Loucy (cell line): ENCODE measurements around the gene RRAGA.

Source experiments
- H2AFZ ChIP-seq: fragments of 200-600 bp; sonication (generic); 2 replicates; pipeline ENCODE4 v1.6.0; 2016; ENCODE audit warnings: antibody characterized with exemption, mild to moderate bottlenecking, low read length, moderate library complexity
- H3F3A ChIP-seq: fragments of 200-600 bp; 2 replicates; pipeline ENCODE4 v1.6.0; 2016; ENCODE audit warnings: antibody characterized with exemption, low read depth, mild to moderate bottlenecking
- H3K27me3 ChIP-seq: fragments of 200-600 bp; sonication (generic); 2 replicates; pipeline ENCODE4 v1.6.1; 2014; ENCODE audit warnings: low read length, mild to moderate bottlenecking; ENCODE audit not compliant: insufficient read depth, poor library complexity, severe bottlenecking
- H3K36me3 ChIP-seq: fragments of 200-600 bp; sonication (generic); 2 replicates; pipeline ENCODE4 v1.6.1; 2016; ENCODE audit warnings: low read length; ENCODE audit not compliant: insufficient read depth
- H3K4me1 ChIP-seq: fragments of 200-600 bp; sonication (generic); 2 replicates; pipeline ENCODE4 v1.5.1; 2014; ENCODE audit warnings: low read length, mild to moderate bottlenecking; ENCODE audit not compliant: insufficient read depth, poor library complexity, severe bottlenecking
- H3K4me2 ChIP-seq: fragments of 200-600 bp; sonication (generic); 2 replicates; pipeline ENCODE4 v1.6.0; 2014; ENCODE audit warnings: antibody characterized with exemption, low read length, low read depth, mild to moderate bottlenecking; ENCODE audit not compliant: poor library complexity, severe bottlenecking
- H3K4me3 ChIP-seq: fragments of 200-600 bp; sonication (generic); 2 replicates; pipeline ENCODE4 v1.5.1; 2014; ENCODE audit warnings: low read length, mild to moderate bottlenecking, mixed read lengths; ENCODE audit not compliant: poor library complexity, severe bottlenecking
- H3K79me2 ChIP-seq: fragments of 200-600 bp; sonication (generic); 2 replicates; pipeline ENCODE4 v1.6.1; 2014; ENCODE audit warnings: low read length; ENCODE audit not compliant: insufficient read depth
- H3K9ac ChIP-seq: fragments of 200-600 bp; sonication (generic); 2 replicates; pipeline ENCODE4 v1.6.0; 2014; ENCODE audit warnings: mild to moderate bottlenecking, low read depth, low read length, moderate library complexity; ENCODE audit not compliant: poor library complexity, severe bottlenecking
- H3K9me2 ChIP-seq: fragments of 200-600 bp; sonication (generic); replicated peaks from 2 replicates; pipeline ENCODE4 v1.6.1; 2016; ENCODE audit warnings: low read depth, low read length, mixed read lengths
- H3K9me3 ChIP-seq: fragments of 200-600 bp; sonication (generic); 2 replicates; pipeline ENCODE4 v1.6.1; 2014; ENCODE audit warnings: mild to moderate bottlenecking, antibody characterized with exemption, low read length, low read depth; ENCODE audit not compliant: insufficient read depth
- H4K20me1 ChIP-seq: fragments of 200-600 bp; sonication (generic); 2 replicates; pipeline ENCODE4 v1.6.0; 2014; ENCODE audit warnings: antibody characterized with exemption, low read length, mild to moderate bottlenecking; ENCODE audit not compliant: insufficient read depth, poor library complexity, severe bottlenecking
- CTCF ChIP-seq: fragments of 200-600 bp; sonication (generic); conservative IDR thresholded peaks from 2 replicates; pipeline ENCODE4 v1.5.1; 2014; ENCODE audit warnings: mild to moderate bottlenecking, antibody characterized with exemption, low read length
- EZH2phosphoT487 ChIP-seq: fragments of 200-600 bp; IDR thresholded peaks from 2 replicates; pipeline ENCODE4 v1.6.1; 2018; ENCODE audit warnings: antibody characterized with exemption, mild to moderate bottlenecking, moderate library complexity, borderline replicate concordance

Gene RRAGA

GRCh38 chr9:19048966-19049916, at the start of gene RRAGA:
Gene RRAGA, plus strand, starts transcription at chr9:19049427. Its CDS starts 233 bp downstream, at chr9:19049660.
- Histone ChIP-seq H3K4me3 (peak within 1 kb of the TSS; percentile 78), H4K20me1 (peaks cover 7% of the 10 kb centered on the region), H3K36me3 (no peaks in the 10 kb centered on the region), H3K9me2 (no peaks in the 10 kb centered on the region), H3K9me3 (no peaks in the 10 kb centered on the region), H3K9ac (peak within 1 kb of the TSS; percentile 84), H3K4me1 (peaks cover 5% of the 10 kb centered on the region), H3K27me3 (no peaks in the 10 kb centered on the region), H3K79me2 (peaks cover 31% of the 10 kb centered on the region), H2AFZ (peak within 1 kb of the TSS; percentile 86), H3K4me2 (peak within 1 kb of the TSS; percentile 76), H3F3A (no peaks in the 10 kb centered on the region; the same call in 1 of the 2 replicates)
- TF ChIP-seq CTCF (peak; percentile 81), EZH2phosphoT487 (no peak)

GRCh38 chr9:19000133-19000532, 49.1 kb upstream of the RRAGA start:
- no peaks in the 10 kb centered on the region for H3K79me2 ChIP-seq
- H3K9ac ChIP-seq: no peak overlapping the region
- H3K36me3 ChIP-seq: no peaks in the 10 kb centered on the region
- no peaks in the 10 kb centered on the region for H3K9me3 ChIP-seq
- no peaks in the 10 kb centered on the region for H3K4me1 ChIP-seq
- H3K9me2 ChIP-seq: no peaks in the 10 kb centered on the region
- H3K27me3 ChIP-seq: no peaks in the 10 kb centered on the region
- no peaks in the 10 kb centered on the region for H4K20me1 ChIP-seq
- H3K4me2 ChIP-seq: no peak overlapping the region
- no peak overlapping the region for H2AFZ ChIP-seq
- H3F3A ChIP-seq: no peaks in the 10 kb centered on the region
- H3K4me3 ChIP-seq: no peak overlapping the region
- no peak for TF ChIP-seq EZH2phosphoT487
- TF ChIP-seq CTCF: no peak

- no peak overlapping the region for H3K9ac ChIP-seq
- H3K36me3 ChIP-seq: no peaks in the 10 kb centered on the region
- H3K4me3 ChIP-seq: no peak overlapping the region
- no peaks in the 10 kb centered on the region for H3K9me2 ChIP-seq
- no peaks in the 10 kb centered on the region for H3K27me3 ChIP-seq
- no peak for TF ChIP-seq EZH2phosphoT487
- no peak for TF ChIP-seq CTCF
- H3K79me2 ChIP-seq: no peaks in the 10 kb centered on the region
- H3K4me1 ChIP-seq: no peaks in the 10 kb centered on the region
- no peak overlapping the region for H3K4me2 ChIP-seq
- no peaks in the 10 kb centered on the region for H3F3A ChIP-seq
- H4K20me1 ChIP-seq: no peaks in the 10 kb centered on the region
- H3K9me3 ChIP-seq: no peaks in the 10 kb centered on the region
- H2AFZ ChIP-seq: no peak overlapping the region
Observed at GRCh38 chr9:19009391-19009965, 39.7 kb upstream of the RRAGA start.
